AG10803 (cell line): ENCODE measurements around the gene FBXO21.

Experiments
- DNase-seq: peaks from one replicate; pipeline ENCODE4 v3.0.0; 2010; ENCODE audit warnings: low read depth
- H3K4me3 ChIP-seq: 2 replicates; pipeline ENCODE4 v1.5.1; 2011; ENCODE audit warnings: mild to moderate bottlenecking, low read length, control low read depth
- TF ChIP-seq, protein P1 (sequence below): conservative IDR thresholded peaks from 2 replicates; pipeline ENCODE4 v1.5.1; 2011; ENCODE audit warnings: mild to moderate bottlenecking, low read length, control low read depth, inconsistent platforms

FBXO21 gene

GRCh38 chr12:117093431-117093830, 96.8 kb downstream of the FBXO21 start:
- DNase-seq, result no peak
- TF ChIP-seq, protein P1, sequence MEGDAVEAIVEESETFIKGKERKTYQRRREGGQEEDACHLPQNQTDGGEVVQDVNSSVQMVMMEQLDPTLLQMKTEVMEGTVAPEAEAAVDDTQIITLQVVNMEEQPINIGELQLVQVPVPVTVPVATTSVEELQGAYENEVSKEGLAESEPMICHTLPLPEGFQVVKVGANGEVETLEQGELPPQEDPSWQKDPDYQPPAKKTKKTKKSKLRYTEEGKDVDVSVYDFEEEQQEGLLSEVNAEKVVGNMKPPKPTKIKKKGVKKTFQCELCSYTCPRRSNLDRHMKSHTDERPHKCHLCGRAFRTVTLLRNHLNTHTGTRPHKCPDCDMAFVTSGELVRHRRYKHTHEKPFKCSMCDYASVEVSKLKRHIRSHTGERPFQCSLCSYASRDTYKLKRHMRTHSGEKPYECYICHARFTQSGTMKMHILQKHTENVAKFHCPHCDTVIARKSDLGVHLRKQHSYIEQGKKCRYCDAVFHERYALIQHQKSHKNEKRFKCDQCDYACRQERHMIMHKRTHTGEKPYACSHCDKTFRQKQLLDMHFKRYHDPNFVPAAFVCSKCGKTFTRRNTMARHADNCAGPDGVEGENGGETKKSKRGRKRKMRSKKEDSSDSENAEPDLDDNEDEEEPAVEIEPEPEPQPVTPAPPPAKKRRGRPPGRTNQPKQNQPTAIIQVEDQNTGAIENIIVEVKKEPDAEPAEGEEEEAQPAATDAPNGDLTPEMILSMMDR, result no peak
- H3K4me3 ChIP-seq, result no peak overlapping the region

- DNase-seq, result no peak
- H3K4me3 ChIP-seq, result no peak overlapping the region
- TF ChIP-seq, protein P1, result no peak
These were observed 97.4 kb downstream of the FBXO21 start for GRCh38 chr12:117092886-117093285.

DNA sequence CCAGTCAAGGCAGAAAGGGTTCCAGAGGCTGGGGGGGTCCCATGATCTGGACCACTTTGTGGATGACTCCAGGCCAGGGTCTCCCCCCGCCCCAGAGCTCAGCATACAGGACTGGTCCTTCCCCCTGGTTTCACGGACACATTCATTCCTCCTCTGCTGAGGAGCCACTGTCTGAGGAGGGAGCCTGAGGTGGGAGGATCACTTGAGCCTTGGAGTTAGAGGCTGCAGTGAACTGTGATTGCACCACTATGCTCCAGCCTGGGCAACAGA, 97.8 kb downstream of the FBXO21 start:
- TF ChIP-seq, protein P1, result no peak
- H3K4me3 ChIP-seq, result no peak overlapping the region
- no peak for DNase-seq
